ENCODE results near the gene KCNK5.

DNA sequence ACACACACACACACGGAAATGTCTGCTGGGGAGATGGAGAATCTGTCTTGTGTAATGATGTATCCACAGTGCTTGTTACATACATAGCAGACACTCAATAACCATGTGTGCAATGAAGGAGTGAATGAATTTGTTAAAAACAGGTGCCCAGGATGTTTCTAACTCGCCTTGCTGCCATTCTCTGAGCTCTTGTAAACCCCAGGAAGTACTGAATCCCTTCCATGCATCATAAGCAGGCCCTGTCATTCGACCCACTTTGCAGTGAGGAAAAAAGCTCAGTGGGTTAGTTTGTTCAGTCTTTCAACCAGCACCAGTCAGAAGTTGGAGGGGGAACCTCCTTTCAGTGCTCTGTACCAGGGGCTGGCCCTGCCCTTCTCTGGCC lies 1.4 kb upstream of the KCNK5 start:
- TF ChIP-seq, protein P1, sequence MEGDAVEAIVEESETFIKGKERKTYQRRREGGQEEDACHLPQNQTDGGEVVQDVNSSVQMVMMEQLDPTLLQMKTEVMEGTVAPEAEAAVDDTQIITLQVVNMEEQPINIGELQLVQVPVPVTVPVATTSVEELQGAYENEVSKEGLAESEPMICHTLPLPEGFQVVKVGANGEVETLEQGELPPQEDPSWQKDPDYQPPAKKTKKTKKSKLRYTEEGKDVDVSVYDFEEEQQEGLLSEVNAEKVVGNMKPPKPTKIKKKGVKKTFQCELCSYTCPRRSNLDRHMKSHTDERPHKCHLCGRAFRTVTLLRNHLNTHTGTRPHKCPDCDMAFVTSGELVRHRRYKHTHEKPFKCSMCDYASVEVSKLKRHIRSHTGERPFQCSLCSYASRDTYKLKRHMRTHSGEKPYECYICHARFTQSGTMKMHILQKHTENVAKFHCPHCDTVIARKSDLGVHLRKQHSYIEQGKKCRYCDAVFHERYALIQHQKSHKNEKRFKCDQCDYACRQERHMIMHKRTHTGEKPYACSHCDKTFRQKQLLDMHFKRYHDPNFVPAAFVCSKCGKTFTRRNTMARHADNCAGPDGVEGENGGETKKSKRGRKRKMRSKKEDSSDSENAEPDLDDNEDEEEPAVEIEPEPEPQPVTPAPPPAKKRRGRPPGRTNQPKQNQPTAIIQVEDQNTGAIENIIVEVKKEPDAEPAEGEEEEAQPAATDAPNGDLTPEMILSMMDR (IDR thresholded peaks at IDR 0.05), result no peak
- no peak for TF ChIP-seq POLR2A (IDR thresholded peaks at IDR 0.05)
